Fibroblast of the conjunctiva (primary cell): ENCODE results near the gene TNFRSF14.
A peak's percentile ranks its signal among the peaks of the same experiment; 100 is the strongest.
"Not testable (repeated sequence)": the region's sequence is repeated elsewhere in the genome, so short reads cannot be mapped to it uniquely, and the experiment has no call there.

ENCODE experiments used
- DNase-seq: peaks from one replicate; pipeline ENCODE4 v3.0.0-alpha.2; 2010; ENCODE audit warnings: low read depth

Gene TNFRSF14

GRCh38 chr1:2538376-2538775 is 17.8 kb upstream of the TNFRSF14 start:
- no peak for DNase-seq

DNA sequence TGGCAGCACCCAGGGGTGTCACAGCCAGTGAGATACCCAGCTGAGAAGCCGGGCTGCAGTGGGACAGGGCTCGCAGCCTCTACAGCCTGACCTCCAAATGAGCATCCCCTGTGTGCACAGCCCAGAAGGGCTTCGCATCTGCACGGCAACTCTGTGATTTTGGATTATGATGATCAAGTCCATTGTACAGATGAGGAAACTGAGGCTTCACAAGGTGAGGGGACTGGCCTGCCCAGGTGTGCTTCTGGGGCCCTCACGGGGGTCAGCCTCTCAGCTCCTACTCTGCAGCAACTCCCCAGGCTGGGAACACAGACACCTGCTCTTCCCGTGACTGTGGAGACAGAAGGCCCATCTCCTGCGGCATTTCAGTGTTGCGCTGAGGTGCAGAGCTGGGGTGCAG is 17.3 kb upstream of the TNFRSF14 start:
- DNase-seq, result no peak

DNA sequence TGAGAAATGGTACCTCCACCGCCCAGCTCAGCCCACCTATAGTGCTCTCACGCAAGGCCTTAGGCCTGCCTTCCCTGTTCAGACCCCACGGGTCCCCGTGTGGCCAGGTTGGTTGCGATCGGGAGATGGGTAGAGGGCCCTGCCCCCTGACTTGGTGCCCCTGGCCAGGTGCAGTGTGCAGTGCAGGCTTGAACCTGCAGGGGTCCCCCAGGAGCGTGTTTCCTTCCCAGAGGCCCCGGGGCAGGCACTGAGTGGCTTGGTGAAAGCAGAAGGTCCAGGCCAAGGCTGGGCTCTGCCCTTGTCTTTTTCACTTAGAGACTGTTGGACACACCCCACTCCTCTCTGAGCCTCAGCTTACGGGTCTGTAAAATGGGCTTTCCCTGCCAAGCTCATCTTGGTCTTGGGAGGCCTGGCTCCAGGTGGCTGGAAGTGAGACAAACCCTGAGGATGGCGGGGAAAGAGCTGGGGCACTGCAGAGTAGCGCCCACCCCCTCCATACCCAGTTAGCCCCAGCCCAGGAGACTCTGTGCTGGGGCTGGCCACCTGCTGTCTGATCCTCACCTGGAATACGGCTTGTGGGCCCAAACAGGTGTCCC is 16.8 kb upstream of the TNFRSF14 start:
- no peak for DNase-seq

DNA sequence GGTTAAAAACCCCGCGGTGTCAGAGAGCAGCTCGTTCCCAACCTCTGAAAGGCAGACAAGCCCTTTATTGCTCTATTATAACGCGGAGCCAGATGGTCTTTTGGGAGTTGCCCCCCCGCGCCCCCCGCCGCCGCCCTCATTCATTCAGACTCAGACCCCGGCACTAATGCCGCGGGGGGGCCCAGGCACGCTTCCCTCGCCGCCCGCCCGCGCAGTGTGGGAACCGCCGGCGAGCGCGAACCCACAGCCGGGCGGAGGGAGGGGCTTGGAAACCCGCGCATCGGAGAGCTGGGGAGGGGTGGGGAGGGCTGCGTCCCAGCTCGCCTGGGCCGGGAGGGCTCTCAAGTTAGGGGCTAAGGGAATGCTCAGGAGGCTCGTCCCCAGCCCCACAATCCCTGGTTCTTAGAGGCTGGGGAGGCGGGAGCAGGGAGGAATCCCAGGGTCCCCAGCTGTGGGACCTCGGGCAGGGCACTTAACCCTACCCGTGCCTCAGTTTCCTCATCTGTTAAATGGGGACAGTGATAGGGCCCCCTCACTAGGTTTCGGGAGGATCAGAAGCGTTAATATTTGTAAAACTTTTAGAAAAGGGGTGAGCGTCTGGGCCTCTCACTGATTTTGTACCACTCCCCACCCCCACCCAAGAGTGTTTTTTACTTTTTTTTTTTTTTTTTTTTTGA is 15.2 kb upstream of the TNFRSF14 start:
- DNase-seq, result no peak

DNA sequence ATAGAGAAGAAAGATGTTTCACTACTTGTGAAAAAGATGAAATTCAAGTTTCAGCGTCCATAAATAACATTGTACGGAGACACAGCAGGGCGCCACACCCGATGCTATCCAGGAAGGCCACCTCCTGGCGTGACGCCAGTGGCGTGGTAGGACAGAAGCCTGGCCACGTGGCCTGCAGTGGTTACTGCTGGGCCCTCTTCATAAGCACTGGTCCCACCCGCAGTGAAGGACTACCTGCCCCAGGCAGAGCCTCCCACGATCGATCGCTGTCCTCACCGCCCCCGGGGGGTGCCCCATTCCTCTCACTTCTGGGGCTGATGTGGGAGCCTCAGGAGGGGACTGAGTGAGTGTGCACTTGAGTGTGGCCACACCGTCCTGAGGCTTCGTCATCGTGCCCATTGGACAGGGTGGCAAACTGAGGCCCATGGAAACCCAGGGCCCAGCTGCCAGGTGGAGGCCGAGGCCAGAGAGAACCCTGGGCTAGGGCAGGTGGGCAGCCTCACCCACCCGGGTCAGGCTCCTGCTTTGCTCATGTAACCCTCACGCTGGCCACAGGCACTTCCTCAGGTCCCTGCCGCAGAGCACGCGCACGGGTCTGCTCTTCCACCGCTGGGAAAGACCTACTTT is 14.4 kb upstream of the TNFRSF14 start:
- no peak for DNase-seq

DNA sequence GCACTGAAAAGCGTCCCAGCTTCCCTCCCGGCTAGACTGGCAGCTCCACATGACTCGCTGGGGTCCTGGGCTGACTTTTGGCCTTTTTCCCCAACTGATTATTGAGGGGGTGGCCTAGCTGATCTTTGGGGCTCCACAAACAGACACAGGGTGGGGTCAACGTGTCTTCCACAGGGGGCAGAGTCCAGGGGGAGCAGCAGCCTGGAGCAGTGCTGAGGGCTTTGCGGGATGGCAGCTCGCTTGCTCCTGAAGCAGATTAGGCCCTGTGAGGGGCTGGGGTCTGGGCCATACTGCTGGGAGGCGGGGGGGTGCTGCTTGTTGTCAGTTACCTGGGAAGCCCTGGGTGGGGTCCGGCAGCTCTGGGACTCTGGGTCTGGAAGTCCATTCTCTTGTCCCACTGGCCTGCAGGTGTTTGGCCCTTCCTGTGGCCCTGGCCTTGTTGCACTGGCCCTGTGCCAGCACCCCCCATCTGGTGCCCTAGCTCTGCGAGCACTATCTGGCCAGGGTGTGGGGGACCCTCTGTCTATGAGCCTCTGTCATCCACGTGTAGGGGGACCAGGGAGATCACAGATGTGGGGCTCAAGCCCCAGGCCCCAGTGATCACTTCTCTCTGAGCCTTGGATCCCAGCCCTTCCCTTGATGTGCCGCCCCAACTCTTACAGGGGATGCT is 13.8 kb upstream of the TNFRSF14 start:
- DNase-seq, result no peak

DNA sequence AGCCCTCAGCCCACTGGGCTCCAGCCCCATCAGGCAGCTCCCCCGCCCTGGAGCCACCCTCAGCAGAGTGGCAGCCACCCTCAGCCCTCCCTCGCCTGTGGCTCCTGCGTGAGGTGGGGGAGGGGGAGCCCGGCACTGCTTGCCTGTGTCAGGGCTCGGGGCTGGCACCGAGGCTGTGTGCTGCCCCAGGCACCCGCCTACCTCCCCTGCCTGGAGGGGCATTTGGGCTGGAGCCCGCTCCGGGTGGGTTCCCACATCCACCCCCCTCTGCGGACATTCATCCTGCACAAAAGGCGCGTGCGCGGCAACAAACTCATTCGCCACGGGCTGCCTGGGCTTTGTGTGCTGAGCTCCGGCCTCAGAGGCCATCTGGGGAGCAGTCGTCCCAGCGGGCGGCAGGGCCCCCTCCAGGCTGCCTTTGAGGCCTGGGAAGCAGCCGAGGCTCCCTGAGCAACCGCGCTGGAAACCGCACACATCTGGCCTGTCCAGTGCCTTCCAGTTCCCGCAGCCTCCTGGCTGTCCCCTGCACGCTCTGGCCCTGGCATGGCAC is 12.6 kb upstream of the TNFRSF14 start:
- no peak for DNase-seq

GRCh38 chr1:2544093-2544874 is 11.9 kb upstream of the TNFRSF14 start:
- no peak for DNase-seq

- DNase-seq, result no peak
Observed at GRCh38 chr1:2544875-2545640, 11.1 kb upstream of the TNFRSF14 start.

GRCh38 chr1:2545754-2546514 is 10.2 kb upstream of the TNFRSF14 start:
- DNase-seq, result peak; percentile 43

DNA sequence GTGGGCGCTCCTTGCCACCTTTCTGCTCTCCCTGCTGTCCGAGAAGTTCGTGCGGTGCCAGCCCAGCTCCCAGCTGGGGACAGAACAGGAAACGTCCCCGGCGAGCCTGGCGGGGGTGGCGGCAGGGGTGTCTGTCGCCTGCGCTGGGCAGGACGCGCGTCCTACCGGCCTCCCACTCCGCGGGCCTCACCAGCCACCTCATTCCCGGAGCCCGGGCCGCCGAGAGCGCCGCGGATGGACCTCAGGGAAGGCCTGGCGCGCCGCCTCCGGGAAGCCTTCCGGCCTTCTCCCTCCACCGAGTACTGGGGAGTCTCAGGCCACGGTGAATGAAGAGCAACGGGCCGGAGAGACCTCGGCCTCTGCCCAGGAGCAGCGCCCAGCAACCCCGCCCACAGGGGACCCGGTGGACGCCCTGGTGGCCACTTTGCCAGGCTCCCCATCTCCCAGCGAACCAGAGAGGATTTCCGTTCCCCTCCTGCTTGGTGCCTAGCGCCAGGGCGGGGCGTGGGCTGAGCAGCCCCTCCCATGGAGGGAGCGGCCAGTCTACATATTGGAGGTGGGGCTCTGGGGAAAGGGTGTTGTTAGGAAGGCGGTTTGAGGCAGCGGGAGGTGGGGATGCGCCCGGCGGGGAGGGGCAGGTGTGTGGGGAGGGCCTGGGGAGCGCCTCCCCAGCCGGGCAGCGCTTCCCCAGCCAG is 9.5 kb upstream of the TNFRSF14 start:
- peak; percentile 34 for DNase-seq

DNA sequence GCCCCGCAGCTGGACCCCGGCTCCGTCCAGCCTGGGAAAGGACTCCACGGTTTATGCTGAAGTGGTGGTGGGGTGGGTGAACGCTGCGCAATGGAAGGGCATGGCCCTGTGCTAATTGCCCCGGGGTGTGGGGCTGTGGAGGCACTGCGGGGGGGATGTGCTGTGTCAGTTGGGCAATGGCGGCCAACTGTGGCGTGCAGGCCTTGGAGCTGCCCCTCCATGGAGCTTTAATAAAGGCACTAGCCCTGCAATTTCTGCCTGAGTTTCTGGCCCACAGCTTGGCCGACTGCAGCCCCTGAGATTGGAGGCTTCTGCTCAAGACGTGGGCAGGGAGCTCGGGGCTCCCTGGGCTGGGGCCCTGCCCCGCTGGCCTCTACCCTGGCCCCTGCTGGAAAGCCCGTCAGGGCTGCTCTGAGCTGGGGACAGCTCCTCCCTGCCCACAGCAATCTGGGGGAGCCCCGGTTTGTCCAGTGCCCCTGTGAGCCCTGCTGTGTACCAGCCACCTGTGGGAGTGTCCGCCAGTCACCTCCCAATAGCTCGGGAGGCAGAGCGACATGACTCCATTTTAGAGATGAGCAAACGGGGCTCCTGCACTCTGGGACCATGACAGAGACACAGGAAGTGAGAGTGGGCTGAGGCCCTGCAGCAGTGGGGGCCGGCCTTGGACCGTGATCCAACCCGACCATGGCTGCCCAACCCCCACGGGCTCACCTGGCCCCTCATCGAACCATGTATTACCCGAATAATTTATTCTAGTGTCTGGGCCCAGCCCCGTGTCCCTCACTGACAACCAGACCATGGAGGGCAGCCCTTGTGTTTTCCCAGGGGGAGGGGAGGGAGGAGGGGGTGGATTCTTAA is 8.7 kb upstream of the TNFRSF14 start:
- no peak for DNase-seq

DNA sequence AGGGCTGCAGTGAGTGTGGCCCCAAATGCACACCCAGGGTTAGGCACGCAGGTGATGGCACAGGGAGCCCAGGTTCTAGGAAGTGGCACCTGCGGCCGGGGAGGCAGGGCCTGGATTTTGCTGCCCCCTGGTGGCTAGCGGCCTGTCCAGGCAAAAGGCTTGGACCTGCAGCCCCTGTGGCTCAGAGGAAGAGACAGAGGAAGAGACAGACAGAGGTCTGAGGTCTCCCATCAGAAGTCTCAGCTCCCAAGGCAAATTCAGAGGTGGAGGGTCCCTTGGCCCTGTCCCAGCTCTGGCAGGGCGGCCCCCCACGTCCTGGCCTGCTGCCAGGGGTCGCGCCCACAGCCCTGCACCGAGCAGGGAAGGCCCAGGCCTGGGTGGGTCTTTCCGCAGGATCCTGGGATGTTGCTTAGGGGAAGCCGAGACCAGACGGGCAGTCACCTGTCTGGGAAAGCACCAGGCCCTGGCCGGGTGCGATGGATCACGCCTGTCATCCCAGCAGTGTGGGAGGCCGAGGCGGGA is 8.0 kb upstream of the TNFRSF14 start:
- peak; percentile 29 for DNase-seq

GRCh38 chr1:2549367-2550029 is 6.7 kb upstream of the TNFRSF14 start:
- not testable (repeated sequence) for DNase-seq

DNA sequence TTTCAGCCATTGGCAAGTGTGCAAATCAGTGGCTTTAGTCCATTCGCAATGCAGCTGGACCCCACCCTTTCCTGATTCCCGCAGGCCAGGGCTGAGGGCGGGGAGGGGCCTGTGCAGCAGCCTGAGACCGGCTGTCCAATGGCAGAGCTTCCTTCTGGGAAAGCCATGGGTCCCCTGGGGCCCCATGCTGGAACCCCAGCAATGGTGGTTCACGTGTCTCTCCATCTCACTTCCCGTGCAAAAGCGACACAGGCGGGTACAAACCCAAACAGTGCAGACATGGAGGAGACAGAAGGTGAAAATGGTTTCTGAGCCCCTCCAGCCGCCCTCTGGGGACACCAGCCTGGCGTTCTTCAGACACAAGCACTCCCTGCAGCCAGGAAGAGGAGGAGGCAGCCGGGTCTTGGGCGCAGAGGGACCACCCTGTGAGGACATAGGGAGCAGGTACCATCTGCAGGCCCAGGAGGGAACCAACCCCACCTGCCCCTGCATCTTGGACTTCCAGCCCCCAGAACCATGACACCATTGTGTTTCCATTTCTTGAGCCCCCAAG is 5.8 kb upstream of the TNFRSF14 start:
- DNase-seq, result not testable (repeated sequence)

DNA sequence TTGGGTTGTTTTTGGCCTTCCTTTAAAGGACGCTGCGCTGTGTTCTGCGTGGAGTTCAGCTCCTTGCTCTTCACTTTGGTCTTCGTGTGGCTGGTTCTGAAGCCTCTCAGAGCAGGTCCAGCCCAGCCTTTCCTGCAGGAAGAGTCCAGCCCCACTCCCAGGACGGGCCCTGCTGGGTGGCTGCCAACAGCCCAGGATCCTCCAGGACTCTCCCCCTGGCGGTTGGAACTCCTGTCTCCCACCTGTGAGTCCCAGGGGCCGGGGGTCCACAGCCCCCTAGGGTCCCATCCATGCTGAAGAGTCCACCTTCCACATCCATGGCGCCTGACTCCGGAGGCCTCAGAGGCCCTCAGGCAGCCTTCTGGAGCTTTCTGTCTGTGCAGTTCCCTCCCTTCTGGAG is 4.6 kb upstream of the TNFRSF14 start:
- DNase-seq, result not testable (repeated sequence)

- no peak for DNase-seq
Observed at GRCh38 chr1:2552189-2552588, 4.0 kb upstream of the TNFRSF14 start.

DNA sequence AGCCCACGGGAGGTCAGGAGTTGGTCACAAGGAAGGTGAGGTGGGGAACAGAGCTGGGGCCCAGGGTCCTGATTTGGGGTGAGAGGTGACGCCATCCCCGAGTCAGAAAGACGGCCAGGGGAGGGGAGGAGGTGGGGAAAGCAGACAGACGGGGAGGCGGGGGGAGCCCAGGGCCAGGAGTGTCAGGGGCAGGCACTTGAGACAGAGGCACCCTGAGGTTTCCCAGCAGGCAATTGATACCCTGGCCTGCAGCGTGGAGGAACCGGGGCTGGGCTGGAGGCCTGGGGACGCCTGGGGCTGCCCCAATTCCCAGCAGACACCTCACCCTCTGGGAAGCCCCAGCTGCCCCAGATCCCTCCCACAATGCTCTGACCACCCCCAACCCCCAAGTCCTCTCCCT is 3.1 kb upstream of the TNFRSF14 start:
- DNase-seq, result not testable (repeated sequence)
